HG02981 (cell line): ENCODE results near the gene SLC34A1.
A peak's percentile ranks its signal among the peaks of the same experiment; 100 is the strongest.

Experiments used
- ATAC-seq: cut with Tn5 transposase; IDR thresholded peaks from one replicate; pipeline ENCODE4 v1.9.1; 2021; ENCODE audit warnings: mild to moderate bottlenecking, moderate library complexity; ENCODE audit not compliant: unreplicated experiment

Gene SLC34A1

GRCh38 chr5:177385720-177386119 lies 1.5 kb downstream of the SLC34A1 start:
- ATAC-seq = no peak

DNA sequence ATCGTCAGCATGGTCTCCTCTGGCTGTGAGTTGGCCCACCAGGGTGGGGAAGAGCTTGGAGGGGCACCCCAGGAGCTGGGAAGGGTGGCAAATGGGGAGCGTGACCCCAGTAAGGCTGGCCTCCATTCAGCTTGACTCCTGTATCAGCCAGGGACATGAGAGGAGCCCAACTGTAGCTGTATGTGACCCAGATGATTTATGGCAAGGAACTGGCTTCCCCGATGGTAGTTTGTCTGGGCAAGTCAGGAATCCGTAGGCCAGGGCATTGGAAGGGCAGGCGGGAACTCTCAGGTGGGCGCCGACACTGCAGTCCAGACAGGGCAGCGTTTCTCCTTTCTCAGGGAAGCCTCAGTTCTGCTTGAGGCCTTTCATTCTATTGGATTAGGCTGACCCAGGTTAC lies 2.3 kb downstream of the SLC34A1 start:
- ATAC-seq = no peak

- ATAC-seq = no peak
Observed at GRCh38 chr5:177387405-177387804, 3.2 kb downstream of the SLC34A1 start.

DNA sequence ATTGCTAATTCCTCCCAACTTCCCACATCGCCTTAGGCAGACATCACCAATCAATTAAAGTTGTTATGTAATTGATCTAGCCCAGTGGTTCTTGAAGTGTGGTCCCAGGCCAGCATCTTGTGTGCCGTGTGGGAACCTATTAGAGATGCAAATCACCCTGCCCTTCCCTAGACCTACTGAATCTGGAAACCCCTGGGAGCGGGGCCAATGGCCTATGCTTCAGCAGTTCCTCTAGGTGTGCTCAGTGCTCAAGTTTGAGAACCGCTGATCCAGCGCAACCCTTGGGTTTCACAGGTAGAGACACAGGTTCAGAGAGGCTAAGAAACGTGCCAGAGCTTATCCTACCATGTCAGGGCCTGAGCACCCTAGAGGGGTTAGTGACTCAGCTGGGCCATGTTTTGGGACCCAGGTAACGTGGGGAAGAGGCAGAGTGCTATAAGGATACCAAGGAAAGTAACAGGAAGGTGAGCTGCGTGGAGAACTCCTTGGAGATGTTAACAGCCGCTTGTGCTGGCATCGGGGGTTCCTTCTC lies 4.4 kb downstream of the SLC34A1 start:
- ATAC-seq = no peak

- ATAC-seq = peak; percentile 36
Observed at GRCh38 chr5:177389241-177390169, 5.3 kb downstream of the SLC34A1 start.

GRCh38 chr5:177390363-177391300 lies 6.4 kb downstream of the SLC34A1 start:
- peak; percentile 68 for ATAC-seq

GRCh38 chr5:177392765-177393164 lies 8.5 kb downstream of the SLC34A1 start:
- no peak for ATAC-seq

GRCh38 chr5:177393206-177393765 lies 9.1 kb downstream of the SLC34A1 start:
- ATAC-seq = no peak

DNA sequence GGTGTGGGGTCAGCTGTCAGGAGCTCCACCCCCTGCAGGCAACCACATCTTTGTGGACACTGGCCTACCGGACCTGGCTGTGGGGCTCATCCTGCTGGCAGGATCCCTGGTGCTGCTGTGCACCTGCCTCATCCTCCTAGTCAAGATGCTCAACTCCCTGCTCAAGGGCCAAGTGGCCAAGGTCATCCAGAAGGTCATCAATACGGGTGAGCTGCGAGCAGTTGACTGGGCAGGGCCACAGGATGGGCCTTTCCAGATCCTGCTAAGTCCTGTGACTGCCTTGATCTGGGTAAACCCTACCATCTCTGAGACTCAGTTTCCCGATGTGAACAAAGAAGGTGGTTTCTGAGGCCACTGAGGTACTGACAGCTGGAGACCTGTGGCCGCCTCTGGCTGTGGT lies 9.8 kb downstream of the SLC34A1 start:
- ATAC-seq = no peak

DNA sequence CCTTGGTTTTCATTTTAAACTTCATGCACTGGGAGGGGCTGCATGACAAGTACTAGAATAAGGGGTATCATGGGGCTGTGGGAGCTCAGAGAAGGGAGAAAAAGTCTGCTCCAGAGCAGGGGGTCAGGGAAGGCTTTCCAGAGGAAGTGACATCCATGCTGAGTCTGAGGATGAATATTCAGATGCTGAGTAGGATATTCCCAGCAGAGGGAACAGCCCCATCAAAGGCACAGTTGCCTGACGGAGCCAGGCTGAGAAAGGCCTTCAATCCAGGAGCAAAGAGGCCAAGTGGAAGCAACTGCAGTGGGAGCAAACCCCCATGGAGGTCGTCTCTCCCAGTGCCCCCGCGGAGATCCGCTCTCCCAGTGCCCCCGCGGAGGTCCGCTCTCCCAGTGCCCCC lies 11.8 kb downstream of the SLC34A1 start:
- no peak for ATAC-seq

DNA sequence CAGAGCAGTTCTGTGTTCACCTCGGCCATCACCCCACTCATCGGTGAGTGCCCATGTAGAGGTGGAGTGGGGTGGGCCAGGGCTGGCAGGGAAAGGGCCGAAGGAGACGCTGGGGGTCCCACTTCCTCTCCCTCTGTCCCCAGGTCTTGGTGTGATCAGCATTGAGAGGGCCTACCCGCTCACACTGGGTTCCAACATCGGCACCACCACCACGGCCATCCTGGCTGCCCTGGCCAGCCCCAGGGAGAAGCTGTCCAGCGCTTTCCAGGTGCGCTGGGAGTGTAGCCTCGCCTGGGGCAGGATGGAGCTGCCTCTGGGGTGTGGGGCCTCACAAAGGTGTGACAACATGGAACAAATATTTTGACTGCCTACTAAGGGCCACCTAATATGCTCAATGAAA lies 12.6 kb downstream of the SLC34A1 start:
- ATAC-seq = no peak

DNA sequence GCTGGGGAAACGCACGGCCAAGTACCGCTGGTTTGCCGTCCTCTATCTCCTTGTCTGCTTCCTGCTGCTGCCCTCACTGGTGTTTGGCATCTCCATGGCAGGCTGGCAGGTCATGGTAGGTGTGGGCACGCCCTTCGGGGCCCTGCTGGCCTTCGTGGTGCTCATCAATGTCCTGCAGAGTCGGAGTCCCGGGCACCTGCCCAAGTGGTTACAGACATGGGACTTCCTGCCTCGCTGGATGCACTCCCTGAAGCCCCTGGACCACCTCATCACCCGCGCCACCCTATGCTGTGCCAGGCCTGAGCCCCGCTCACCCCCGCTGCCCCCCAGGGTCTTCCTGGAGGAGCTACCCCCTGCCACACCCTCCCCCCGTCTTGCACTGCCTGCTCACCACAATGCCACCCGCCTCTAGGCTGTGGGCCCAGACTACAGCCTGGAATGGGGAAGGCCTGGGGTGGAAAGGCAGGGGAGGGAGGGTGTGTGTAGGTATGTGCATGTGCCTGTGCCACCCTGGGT lies 13.7 kb downstream of the SLC34A1 start:
- ATAC-seq = no peak

- ATAC-seq = no peak
Observed at GRCh38 chr5:177399997-177400868, 16.0 kb downstream of the SLC34A1 start, which contains the start of gene PFN3. TSS of gene PFN3 (minus strand) at chr5:177400661. CDS start at chr5:177400576, 85 bp downstream.

GRCh38 chr5:177402271-177403043 lies 18.2 kb downstream of the SLC34A1 start:
- ATAC-seq = no peak

DNA sequence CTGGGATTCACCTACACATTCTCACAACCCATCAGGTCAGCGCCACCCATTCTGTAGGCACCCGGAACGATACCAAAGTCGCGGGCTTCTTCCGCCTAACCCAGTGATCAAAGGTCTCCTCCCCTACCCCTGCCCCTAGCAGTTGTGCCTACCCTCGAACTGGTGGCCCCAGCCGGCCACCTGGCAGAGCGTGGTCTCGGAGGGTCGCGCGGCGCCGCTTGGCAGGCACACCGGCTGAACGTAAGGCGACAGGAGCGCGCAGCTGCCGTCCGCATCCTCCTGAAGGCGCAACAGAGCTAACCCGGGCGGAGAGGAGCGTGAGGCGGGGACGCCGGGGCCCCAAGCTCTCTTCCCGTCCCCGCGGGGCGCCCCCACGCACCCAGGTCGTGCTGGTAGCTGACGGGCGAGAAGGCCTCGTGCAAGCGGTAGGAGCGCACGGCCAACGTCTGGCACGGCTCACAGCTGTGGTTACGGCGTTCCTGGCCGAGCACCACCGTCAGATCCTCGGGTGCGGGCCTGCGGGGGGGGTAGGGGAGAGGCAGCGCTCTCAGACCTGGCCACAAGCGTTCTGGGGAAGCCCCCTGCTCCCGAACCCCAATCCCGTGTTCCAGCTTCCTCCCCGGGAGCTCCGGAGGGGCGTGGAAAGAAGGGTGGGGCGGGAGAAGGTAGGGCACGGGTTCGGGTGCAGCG lies 19.0 kb downstream of the SLC34A1 start:
- ATAC-seq = peak; percentile 15

DNA sequence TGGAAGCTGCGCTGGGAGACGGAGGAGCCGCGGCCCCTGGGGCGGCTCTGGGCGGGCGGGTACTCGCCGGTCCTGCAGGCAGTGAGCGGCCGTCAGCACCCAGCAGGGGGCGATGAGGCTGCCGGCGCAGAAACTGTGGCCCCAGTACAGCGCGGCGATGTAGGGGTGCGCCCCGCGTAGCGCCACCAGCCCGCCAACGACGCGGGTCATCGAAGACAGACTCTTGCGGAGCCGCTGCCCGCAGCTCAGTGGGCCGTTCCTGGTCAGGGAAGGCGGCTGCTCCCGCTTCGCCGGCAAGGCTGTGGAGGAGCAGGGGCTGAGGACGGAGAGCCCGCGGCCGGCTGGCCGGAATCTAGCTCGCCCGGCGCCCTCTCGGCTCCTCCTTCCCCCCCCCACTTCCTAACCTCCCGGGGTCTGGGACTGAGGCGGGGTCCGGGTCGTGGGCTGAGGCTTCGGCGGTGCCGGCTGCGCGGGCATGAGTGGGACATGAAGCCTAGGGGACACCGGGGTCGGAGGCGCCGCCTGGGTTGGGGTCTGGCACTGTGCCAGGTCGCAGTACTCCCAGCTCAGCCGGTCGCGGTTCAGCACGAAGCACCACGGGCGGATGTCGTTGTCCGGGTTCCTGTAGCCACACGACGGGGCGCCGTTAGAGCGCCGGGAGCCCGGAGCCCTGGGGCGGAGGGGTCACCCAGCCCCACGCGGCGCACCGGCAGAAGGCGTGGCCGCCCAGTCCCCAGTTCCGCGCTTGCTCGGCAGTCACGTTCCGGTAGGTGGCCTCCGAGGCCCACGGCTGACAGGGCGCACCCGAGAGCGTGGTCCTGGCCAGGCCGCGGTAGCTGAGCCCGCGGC lies 19.8 kb downstream of the SLC34A1 start:
- peak; percentile 71 for ATAC-seq

DNA sequence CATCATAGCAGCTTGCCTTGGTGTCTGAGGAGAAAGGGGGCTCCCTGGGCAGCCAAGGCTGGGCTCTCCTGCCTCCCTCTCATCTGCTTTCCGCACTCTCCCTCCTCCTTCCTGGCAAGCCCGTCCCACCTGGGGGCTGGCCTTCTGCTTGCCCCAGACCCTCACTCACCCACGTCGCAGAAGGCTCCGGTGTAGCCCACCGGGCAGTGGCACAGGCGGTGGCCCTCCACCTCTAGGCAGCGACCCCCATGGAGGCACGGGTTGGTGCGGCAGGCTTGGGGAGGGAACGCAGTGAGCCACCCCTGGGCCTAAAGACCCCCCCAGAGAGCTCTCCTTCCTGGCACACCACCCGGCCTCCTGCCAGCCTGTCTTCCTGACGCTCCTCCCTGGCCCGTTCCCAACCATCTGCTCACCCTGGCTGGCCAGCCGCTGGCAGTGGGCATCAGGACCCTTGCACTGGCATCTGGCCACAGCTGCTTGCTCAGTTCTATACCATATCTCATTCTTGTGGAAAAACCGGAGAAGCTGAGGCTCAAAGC lies 20.5 kb downstream of the SLC34A1 start:
- no peak for ATAC-seq
